HG03442 (cell line): ENCODE data around the gene SPATA31E1.

Source experiments
- ATAC-seq: cut with Tn5 transposase; IDR thresholded peaks from one replicate; pipeline ENCODE4 v1.9.1; 2021; ENCODE audit warnings: mild to moderate bottlenecking, moderate library complexity; ENCODE audit not compliant: unreplicated experiment

SPATA31E1 gene

DNA sequence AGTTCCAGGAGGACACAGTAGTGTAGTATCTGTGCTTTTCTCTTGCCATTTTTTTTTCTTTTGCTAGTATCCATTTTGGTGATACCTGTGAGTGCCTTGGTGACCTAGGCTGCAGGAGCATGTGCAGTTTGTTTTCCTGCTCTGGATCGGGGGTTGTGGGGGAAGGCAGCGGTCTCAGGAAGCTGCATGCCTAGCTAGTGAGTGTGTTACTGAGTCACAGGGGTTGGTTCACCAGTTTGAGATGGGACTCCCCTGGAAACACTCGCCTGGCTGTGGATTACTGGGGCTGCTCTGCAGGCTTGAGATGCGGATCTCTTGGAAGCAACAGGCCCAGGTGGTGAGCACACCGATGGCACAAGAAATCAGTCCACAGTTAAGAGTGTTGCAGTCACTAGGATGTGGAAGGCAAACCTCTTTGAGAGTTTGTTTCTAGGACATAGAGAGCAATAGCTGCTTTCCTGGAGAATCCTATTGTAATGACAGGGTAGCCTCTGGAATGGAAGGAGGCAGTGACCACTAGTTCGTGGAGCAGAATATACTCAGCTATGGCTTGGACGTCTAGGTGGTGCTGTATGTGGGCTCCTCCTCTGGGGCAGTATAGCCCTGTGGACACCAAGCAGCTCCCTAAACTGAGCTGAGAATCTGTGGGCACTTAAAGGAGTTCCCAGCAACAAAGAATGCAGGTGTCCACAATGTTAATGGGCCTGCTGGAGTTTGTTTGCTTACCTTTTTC, 20.0 kb upstream of the SPATA31E1 start:
- ATAC-seq, result no peak

- ATAC-seq, result no peak
These were observed 18.7 kb upstream of the SPATA31E1 start for GRCh38 chr9:87863882-87864465.

DNA sequence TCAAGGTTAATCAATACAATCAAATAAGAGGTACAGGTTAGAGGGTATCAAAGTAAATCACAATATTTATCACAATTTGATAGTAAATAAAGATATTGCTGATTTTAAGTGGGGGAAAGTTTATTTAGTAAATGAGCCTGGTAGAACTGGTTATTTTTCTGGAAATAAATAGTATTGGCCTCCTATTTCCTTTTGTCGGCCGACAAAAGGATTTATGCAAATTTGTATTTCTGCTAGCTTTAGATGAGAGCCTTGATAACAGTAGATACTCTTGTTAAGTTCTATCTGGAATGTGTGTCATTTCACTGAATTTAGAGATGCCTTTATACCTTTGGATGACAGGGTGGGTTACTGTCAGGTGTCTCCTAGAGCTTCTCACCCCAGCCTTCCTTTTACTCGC, 17.8 kb upstream of the SPATA31E1 start:
- ATAC-seq, result no peak

DNA sequence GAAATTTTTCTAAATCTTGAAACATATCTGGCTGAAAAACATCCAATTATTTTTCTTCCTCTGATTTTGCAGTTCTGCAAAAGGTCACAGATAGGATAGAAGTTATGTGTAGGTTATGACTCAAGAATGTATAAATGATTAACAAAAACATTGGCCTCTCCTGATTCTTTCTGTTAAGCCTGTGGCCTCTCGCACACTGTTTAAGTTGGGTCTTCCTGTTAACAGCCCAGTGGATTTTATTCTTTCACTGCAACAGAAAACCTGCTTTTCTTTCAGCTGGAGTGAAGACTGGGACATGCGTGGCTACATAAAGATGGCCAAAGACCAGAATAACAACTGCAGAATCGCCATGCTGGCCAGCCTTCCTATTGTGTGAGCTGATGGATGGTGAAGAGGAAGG, 17.1 kb upstream of the SPATA31E1 start:
- no peak for ATAC-seq

DNA sequence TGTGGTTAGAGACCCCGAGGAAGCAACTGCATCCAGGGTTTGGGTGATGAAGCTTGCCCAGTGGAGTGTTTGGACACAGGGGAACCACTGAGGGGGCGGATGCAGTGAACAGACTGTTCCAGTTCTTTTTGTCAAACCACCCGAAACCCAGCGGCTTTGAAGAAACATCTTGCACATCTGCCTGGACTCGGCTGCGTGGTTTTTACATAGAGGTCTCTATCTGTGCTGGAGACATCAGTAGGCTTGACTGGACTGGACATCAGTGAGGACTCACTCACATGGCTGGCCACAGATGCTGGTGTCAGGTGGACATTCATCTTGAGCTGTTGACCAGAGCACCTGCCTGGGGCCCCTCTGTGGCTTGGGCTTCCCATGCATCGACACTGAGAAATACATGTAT, 15.3 kb upstream of the SPATA31E1 start:
- ATAC-seq, result no peak

- ATAC-seq, result no peak
These were observed 14.5 kb upstream of the SPATA31E1 start for GRCh38 chr9:87868175-87868574.

GRCh38 chr9:87868635-87869034, 14.0 kb upstream of the SPATA31E1 start:
- ATAC-seq, result no peak

DNA sequence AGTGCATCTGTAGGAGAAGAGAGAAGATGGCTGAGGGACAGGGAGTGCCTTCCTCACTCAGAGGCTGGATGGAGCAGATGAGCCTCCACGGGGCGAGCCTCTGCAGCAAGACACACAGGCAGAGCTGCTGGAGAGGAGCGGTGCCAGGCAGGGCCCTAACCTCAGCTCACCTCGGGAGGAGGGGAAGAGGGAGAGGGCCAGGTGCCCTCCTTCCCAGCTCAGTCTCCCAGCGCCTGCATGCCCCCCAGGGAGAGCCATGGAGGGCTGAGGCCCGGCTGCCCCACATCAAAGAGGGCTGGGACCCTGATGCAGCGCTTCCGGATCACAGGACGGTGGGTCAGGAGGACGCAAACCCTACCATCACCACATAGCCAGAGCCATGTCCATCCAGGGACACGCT, 13.6 kb upstream of the SPATA31E1 start:
- no peak for ATAC-seq

DNA sequence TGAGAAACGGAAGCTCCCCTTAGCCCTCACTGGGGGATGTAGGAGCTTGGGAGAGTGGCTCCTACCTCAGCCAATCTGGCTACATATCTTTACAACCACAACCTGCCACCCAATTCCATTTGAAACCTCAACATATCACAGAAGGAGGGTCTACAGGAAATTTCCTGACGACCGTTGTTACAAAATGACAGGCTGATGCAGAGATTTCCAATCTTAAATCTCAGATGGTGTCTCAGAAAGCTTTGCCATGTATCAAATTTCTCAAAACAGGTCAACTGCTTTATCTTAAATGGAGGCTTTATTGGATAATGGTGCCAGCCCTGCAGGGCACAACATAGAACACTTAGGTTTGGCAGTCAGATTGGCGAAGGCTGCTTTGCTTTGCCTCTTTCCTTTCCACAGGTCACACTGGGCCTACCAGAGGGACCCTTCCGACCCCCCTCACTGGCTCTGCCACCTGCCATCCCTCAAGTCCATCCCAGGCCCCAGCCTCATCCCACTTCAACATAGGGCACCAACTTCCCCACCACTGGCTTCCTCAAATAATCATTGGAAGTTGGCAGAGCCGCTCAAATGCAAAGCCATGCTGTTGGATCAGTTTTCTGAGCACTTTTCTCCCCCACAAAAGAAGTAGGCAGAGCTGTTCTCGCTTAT, 11.1 kb upstream of the SPATA31E1 start:
- ATAC-seq, result no peak

- no peak for ATAC-seq
These were observed 10.5 kb upstream of the SPATA31E1 start for GRCh38 chr9:87872079-87872624.

- ATAC-seq, result no peak
These were observed 8.9 kb upstream of the SPATA31E1 start for GRCh38 chr9:87873607-87874303.

- ATAC-seq, result no peak
These were observed 8.4 kb upstream of the SPATA31E1 start for GRCh38 chr9:87874304-87874623.

DNA sequence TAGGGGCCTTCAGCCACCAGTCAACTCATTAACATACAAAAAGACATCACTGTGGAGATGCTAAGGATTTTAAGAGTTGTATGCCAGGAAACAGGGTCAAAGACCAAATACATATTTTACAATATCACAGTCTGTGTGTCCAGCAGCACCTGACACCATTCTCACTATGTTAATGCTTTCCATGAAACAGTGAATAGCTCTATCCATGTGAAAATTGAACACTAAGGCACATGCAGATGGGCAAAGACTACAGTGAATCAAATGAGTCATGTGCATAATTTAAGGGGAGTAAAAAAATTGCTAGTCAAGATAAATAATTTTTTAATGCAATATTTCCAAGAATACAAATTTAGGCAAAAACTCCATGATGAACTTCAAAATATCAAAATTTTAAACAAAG, 7.6 kb upstream of the SPATA31E1 start:
- ATAC-seq, result no peak

DNA sequence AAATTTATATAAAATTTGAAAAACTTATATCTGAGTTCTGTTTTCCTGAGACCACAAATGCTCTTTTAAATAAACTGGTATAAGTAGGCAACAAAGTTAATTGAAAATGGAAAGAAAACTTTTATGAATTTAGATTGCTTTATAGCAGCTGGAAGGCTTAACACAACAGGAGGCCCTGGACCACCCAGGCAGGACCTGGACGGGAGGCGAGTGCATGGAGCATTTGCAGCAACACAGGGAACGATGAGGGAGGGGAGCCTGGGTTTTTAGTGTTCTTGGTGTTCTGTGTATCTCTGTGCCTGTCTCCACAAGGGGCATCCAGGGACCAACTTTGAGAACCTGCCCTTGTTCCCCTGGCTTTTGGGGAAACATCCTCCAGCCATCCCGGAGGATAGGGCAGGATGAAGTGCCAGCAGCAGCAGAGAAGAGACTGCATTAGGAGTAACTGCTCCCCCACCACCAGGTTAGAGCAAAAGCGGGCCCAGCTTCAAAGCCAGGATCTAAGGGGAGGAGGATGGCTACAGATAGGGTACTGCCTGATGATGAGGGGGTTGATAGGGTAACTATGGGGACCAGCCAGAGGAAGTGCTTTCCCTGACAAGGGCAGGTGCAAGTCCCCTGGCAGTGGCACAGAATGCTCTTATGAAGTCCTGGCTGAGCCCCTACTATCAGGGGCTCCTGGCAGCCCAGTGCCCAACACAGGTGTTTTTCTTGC, 6.7 kb upstream of the SPATA31E1 start:
- no peak for ATAC-seq

DNA sequence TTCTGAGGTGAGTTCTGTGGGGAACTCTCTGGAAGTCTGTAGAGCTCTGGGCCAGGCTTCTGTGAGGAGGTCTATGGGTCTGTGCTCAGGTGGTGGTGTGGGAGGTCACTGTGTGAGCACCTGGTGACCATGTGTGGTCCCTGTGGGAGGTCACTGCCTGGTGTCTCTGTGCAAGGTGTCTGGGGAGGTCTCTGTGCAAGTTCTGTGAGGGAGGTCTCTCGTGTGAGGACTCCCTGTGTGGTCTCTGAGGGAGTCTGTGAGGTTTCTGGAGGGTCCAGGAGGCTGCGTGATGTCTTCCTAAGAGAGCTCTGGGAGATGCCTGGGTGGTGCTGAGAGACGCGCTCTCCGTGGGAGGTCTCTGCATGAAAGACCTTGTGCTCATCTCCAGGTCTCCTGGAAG, 6.0 kb upstream of the SPATA31E1 start:
- no peak for ATAC-seq

GRCh38 chr9:87878989-87879511, 3.6 kb upstream of the SPATA31E1 start:
- ATAC-seq, result no peak

- no peak for ATAC-seq
These were observed 2.6 kb upstream of the SPATA31E1 start for GRCh38 chr9:87880116-87880515.

GRCh38 chr9:87880683-87881082, 2.0 kb upstream of the SPATA31E1 start:
- ATAC-seq, result no peak

GRCh38 chr9:87883274-87883673, 597 bp downstream of the SPATA31E1 start:
- ATAC-seq, result no peak

DNA sequence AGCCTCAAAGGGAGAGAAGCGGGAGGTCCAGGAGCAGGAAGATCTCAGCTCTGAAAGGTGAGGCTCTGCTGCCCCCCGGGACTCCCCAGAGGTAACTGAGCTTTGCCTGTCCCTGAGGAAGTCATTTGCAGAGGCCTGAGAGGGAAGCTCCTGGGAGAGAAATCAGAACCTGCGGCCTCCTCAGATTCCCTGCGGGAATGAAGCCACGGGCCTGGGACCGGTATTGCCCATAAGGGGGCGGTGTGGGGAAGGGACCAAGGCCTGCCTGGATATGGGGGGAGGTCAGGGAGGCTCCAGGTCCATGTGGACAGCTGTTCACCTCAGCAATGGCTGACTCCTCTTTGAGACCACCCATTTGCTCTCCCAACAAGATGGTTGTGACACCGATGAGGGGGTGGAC, 1.3 kb downstream of the SPATA31E1 start:
- no peak for ATAC-seq
